GM21526 (cell line): ENCODE measurements around the gene WNT3.

Experiments
- ATAC-seq: cut with Tn5 transposase; IDR thresholded peaks from one replicate; pipeline ENCODE4 v1.9.1; 2021; ENCODE audit warnings: moderate library complexity; ENCODE audit not compliant: unreplicated experiment, low FRiP score

Gene WNT3

GRCh38 chr17:46789610-46790009 is 28.9 kb downstream of the WNT3 start:
- no peak for ATAC-seq

- ATAC-seq: no peak
Observed at GRCh38 chr17:46788796-46789195, 29.7 kb downstream of the WNT3 start.

GRCh38 chr17:46788300-46788699 is 30.2 kb downstream of the WNT3 start:
- no peak for ATAC-seq

GRCh38 chr17:46787478-46787877 is 31.0 kb downstream of the WNT3 start:
- no peak for ATAC-seq

- no peak for ATAC-seq
Observed at GRCh38 chr17:46785696-46786095, 32.8 kb downstream of the WNT3 start.

GRCh38 chr17:46783031-46783593 is 35.4 kb downstream of the WNT3 start:
- ATAC-seq: no peak

- no peak for ATAC-seq
Observed at GRCh38 chr17:46782250-46782953, 36.1 kb downstream of the WNT3 start.

- no peak for ATAC-seq
Observed at GRCh38 chr17:46780003-46780373, 38.5 kb downstream of the WNT3 start.

- no peak for ATAC-seq
Observed at GRCh38 chr17:46777943-46778915, 40.3 kb downstream of the WNT3 start.

GRCh38 chr17:46776298-46777005 is 42.0 kb downstream of the WNT3 start:
- no peak for ATAC-seq

- ATAC-seq: no peak
Observed at GRCh38 chr17:46774108-46774737, 44.3 kb downstream of the WNT3 start.

- no peak for ATAC-seq
Observed at GRCh38 chr17:46773676-46774075, 44.8 kb downstream of the WNT3 start.

- no peak for ATAC-seq
Observed at GRCh38 chr17:46773221-46773605, 45.3 kb downstream of the WNT3 start.

- ATAC-seq: no peak
Observed at GRCh38 chr17:46772475-46773220, 45.8 kb downstream of the WNT3 start.

- ATAC-seq: no peak
Observed at GRCh38 chr17:46771561-46772474, 46.7 kb downstream of the WNT3 start.

GRCh38 chr17:46770818-46771560 is 47.5 kb downstream of the WNT3 start:
- no peak for ATAC-seq

GRCh38 chr17:46770439-46770817 is 48.1 kb downstream of the WNT3 start:
- no peak for ATAC-seq
